ENCODE data around the gene COL4A3.
"Not testable (repeated sequence)": the region's sequence is repeated elsewhere in the genome, so short reads cannot be mapped to it uniquely, and the experiment has no call there.

- TF ChIP-seq POLR2A (IDR thresholded peaks at IDR 0.05; ENCODE audit: low read depth, low read length); POU2F2 (IDR thresholded peaks at IDR 0.05; ENCODE audit: low read depth, low read length); PAX5 (IDR thresholded peaks at IDR 0.05; ENCODE audit: insufficient read depth, low read length, severe bottlenecking); POLR2AphosphoS5 (IDR thresholded peaks at IDR 0.05; ENCODE audit: low read depth, low read length); TAF1 (IDR thresholded peaks at IDR 0.05; ENCODE audit: low read depth, low read length); SPI1 (IDR thresholded peaks at IDR 0.05; ENCODE audit: low read depth, low read length): not testable (repeated sequence)
Measured at GRCh38 chr2:227171779-227172178, 7.4 kb downstream of the COL4A3 start.

All from GM12891 (cell line).